ENCODE results near the gene ANTXRL. TPM values are rescaled to one million over a fixed set of nuclear protein-coding genes. Genes with fewer than 3 reads are reported as not detected.
A peak's percentile ranks its signal among the peaks of the same experiment; 100 is the strongest.
"Not testable (repeated sequence)": the region's sequence is repeated elsewhere in the genome, so short reads cannot be mapped to it uniquely, and the experiment has no call there.

Gene ANTXRL
- polyA plus RNA-seq, 3 donors from 2014 or later, result not detected

DNA sequence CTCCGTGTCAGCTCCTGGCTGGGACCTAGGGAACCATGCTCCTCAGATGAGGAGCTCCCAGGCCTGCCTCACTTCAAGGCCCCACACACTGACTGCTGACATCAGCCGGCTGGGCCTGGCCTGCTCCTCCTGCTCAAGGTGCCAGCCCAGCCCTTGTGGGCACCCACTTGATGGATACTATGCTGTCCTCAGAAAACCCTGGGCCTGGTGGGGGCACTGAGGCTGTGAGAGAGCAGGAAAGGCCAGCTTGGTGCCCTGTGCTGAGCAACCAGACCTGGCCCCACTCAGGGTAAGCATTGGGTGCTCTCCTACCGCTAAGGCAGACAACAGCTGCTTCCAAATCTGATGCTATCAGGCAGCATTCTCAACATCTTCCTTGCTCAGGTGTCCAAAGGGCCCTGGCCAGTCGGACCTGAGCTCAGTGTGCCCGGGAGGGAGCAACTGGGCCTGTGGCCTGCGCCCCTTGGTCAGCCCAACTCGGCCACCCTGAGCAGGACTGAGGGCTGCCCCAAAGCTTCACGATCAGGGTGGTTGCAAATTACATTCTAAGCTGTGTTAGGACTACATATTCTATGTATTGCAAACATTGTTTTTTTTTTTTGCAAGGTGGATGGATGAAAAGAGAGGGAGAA, 21.9 kb upstream of the ANTXRL start:
- Mint-ChIP-seq H3K4me3 (no peak overlapping the region), H3K9me3 (no peaks in the 10 kb centered on the region), H3K36me3 (no peaks in the 10 kb centered on the region), H3K27me3 (ENCODE audit: low read depth in 3 of 3) (peaks cover 0 to 1% (median 0%) of the 10 kb centered on the region in 3 donors), H3K4me1 (peaks cover 0 to 3% of the 10 kb centered on the region in 2 donors), H3K27ac (peak overlapping the region in 1 of 6 donors; percentile 17)
- DNase-seq, result no peak

DNA sequence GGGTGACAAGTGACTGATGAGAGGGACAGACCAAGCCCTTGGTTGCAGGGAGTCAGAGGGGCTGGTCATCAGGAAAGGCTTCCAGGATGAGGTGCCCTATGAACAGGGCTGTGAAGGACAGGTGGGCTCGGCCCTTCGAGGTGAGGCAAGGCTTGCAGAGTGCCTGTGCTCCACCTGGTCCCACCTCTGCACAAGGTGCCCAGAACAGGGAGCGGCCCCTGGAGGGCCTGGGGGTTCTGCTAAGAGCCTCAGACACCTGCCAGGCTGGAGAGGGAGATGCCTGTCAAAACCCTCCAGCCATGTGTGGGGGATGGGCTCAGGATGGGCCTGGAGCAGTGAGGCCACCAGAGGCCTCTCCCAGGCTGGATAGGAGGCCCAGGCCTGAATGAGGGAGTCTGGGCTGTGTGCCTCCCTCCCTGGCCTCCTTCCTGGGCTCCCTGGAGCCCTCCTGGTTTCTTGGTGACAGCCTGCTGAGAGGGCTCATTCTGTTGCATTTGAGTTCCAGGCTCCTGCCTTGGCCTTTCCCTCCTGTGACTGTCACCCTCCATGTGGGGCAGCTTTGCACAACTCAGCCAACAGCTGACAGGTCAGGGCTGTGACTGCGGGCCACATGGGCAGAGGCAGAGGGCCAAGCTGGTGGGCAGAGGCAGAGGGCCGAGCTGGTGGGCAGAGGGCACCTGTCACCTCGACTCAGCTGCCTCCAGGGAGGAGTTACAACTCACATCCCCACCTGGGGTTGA, 21.1 kb upstream of the ANTXRL start:
- H3K4me1 Mint-ChIP-seq; DNase-seq; H3K4me3 Mint-ChIP-seq; H3K9me3 Mint-ChIP-seq; H3K27me3 Mint-ChIP-seq (ENCODE audit: low read depth in 3 of 3); H3K36me3 Mint-ChIP-seq: not testable (repeated sequence)
- peak overlapping the region in 1 of 6 donors; percentile 17 for H3K27ac Mint-ChIP-seq

DNA sequence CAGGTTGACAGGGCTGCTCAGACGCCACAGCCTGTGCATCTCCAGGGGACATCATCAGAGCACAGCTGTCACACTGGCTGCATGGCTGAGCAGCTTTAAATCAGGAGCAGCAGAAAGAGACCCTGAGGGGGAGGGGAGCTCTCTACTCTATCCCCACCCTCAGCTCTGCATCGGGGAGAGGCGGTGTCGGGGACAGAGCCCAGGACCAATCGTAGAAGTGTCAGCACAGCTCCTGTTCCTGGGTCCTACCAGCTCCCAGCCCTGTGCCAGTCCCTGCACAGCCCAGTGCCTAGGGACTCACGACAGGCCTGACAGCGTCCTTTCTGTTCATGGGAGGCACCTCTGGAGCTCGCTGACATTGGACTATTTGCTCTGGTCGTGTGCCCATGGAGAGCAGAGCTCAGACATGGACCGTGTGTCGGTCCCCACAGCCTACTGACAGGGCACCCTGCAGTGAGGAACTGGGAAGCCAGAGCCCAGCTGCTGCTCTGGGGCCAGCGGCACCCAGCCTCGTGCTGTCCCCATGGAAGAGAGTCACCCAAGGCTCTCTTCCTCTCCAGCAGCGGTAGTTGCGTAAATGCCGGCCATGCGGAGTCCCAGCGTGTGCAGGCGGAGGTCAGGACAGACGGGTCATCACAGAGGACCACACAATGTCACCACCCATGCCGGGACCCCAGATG, 20.4 kb upstream of the ANTXRL start:
- no peak for DNase-seq
- Mint-ChIP-seq H3K27ac (no peak overlapping the region), H3K4me3 (no peak overlapping the region), H3K9me3 (no peaks in the 10 kb centered on the region), H3K27me3 (ENCODE audit: low read depth in 3 of 3) (peaks cover 0 to 1% (median 0%) of the 10 kb centered on the region in 3 donors), H3K36me3 (no peaks in the 10 kb centered on the region), H3K4me1 (peaks cover 0 to 3% of the 10 kb centered on the region in 2 donors)

DNA sequence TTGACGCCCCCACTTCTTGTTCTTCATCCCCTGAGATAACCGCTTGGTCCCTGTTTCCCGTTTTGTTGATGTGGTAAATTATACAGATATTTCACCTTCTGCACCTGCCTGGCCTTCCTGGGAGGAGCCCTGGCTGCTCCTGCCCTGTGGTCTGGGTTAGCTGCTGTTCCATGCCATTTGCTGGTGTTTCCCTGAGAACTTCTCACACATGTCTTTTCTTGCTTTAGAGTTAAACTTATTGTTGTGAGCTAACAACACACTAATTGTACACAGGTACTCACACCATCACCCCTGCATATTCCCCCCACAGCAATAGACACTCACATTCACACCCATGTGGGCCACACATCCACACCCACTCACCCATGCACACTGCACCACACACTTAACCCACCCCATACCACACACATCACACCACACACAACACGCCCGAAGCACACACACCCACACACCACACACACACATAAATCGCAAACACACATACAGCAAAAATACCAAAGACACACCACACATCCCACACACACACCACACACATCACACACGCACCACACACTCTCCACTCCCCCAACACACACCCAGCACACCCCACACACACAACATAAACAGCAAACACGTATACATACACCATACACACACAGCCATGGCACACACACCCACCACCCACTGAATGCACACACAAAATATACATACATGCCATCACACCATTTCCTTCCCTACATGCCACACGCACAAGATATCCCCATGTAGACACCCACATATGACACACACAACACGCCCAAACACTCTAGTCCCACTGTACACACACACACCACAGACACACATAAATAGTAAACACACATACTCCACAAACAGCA, 19.4 kb upstream of the ANTXRL start:
- no peaks in the 10 kb centered on the region for H3K36me3 Mint-ChIP-seq
- peaks cover 0 to 3% of the 10 kb centered on the region in 2 donors for H3K4me1 Mint-ChIP-seq
- no peak for DNase-seq

DNA sequence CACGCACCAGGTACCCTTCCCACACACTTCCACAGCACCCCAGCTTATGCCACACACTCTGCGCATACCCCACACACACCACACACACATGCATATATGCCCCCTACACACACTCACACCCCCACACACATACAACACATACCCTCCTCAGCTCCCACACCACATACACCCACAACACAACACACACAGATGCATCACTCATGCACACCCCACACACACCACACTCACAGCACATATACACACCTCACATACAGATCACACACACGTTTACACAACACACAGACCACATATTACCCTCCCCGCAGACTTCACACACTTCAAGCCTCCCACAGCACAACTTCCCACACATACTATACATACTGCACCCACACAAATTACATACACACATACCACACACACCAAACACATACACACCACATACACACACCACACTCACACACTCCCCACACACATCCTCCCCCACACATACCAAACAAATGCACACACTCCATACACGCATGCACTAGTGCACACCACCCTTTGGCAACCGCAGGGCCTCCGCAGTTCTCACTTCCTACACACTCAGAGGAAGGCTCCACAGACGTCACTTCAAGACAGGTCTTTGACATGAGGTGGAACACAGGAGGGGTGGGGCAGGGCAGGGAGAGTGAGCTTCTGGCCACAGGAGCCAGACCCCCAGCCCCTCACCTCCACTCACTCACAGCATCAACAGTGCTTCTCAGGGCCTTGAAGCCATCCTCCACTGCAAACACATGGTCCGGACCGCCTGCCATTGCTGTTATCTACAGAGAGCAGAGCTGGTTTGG, 18.5 kb upstream of the ANTXRL start:
- Mint-ChIP-seq H3K36me3 (no peaks in the 10 kb centered on the region), H3K9me3 (no peaks in the 10 kb centered on the region), H3K4me1 (peaks cover 0 to 3% of the 10 kb centered on the region in 2 donors), H3K4me3 (no peak overlapping the region), H3K27me3 (ENCODE audit: low read depth in 3 of 3) (peaks cover 0 to 1% (median 0%) of the 10 kb centered on the region in 3 donors), H3K27ac (no peak overlapping the region)
- no peak for DNase-seq

More for the DNA sequence above, 19.4 kb upstream of the ANTXRL start:
- Mint-ChIP-seq H3K9me3 (no peaks in the 10 kb centered on the region), H3K27me3 (ENCODE audit: low read depth in 3 of 3) (peaks cover 0 to 1% (median 0%) of the 10 kb centered on the region in 3 donors), H3K27ac (no peak overlapping the region), H3K4me3 (no peak overlapping the region)

DNA sequence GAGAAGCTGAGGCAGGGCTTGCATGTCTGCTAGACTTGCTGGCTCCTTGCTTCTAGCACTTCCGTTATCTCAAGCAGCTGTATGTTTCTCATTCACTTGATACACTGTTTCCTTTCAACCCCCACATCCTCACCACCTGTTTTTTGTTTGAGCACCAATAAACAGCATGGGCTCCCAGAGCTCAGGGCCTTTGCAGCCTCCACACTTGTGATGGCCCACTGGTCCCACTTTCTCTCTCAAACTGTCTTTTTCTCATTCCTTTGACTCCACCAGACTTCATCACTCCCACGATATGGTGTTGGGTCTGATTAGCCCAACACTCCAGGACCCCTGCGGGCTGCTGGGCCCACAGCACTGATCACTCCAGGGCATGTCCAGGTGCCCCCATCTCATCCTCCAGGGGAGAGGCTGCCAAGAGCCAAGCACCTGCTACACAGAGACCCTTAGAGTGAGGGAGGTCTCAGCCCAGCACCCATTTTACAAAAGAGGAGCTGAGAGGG, 17.2 kb upstream of the ANTXRL start:
- H3K36me3 Mint-ChIP-seq; H3K9me3 Mint-ChIP-seq; H3K4me1 Mint-ChIP-seq; H3K27me3 Mint-ChIP-seq (ENCODE audit: low read depth in 3 of 3): not testable (repeated sequence)
- peak overlapping the region in 3 of 6 donors; percentile 13 to 63 (median 62) for H3K27ac Mint-ChIP-seq
- peak in 1 of 3 donors; percentile 21 for DNase-seq
- H3K4me3 Mint-ChIP-seq, result peak overlapping the region in 1 of 5 donors; percentile 46

DNA sequence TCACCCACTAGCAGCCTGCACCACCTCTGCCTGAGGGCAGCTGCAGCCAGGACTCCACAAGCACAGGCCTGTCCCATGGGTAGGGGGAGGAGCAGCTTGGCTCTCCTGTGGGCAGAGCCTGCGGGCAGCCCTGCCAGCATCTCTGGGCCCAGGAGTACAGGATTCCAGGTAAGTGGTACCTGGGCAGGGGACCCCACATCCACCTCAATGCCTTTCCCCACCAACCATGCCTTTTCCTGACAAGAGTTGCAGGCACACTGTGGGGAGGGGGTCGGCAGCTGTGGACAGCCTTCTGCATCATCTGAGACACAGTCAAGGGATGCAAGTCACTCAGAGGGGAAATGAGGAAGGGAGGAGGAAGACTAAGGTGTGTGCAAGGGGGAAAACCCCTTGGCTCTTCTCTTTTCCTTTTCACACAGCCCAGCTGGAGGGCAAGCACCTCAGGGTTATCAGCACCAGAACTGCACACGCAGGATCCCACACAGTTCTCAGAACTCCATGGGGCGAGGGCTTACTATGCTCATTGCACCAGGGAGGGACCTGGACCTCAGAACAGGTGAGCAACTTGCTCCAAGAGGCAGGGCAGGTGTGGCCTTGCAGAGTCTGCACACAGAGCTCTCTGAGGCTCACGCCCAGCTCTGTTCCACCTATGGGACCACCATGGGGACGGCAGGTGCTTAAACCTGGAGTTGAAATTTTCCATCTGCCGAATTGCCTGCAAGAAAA, 16.5 kb upstream of the ANTXRL start:
- Mint-ChIP-seq H3K4me3 (no peak overlapping the region), H3K9me3 (no peaks in the 10 kb centered on the region), H3K4me1 (peaks cover 0 to 3% of the 10 kb centered on the region in 2 donors), H3K27ac (no peak overlapping the region), H3K27me3 (ENCODE audit: low read depth in 3 of 3) (peaks cover 0 to 1% (median 0%) of the 10 kb centered on the region in 3 donors), H3K36me3 (no peaks in the 10 kb centered on the region)
- DNase-seq, result no peak

DNA sequence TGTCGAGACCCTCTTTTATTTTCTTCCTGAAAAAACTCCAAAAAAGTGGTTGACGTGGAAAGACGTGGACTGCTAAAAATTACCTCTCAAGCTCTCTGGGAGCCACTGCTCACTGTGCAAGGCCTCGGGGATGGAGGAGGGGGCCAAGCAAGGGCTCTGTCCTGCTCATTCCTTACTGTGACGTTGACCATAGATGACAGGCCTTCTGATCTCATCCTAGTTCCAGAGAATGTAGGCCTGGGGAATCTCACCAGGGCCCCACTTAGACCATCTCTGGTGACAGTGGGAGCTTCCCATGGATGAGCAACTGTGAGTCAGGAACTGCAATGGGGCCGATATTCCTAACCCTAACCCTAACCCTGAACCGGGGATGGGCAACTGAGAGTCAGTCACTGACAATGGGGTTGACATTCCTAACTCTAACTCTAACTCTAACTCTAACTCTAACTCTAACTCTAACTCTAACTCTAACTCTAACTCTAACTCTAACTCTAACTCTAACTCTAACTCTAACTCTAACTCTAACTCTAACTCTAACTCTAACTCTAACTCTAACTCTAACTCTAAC, 15.8 kb upstream of the ANTXRL start:
- not testable (repeated sequence) for H3K4me3 Mint-ChIP-seq; H3K36me3 Mint-ChIP-seq; H3K4me1 Mint-ChIP-seq; DNase-seq; H3K9me3 Mint-ChIP-seq; H3K27ac Mint-ChIP-seq; H3K27me3 Mint-ChIP-seq (ENCODE audit: low read depth in 3 of 3)

DNA sequence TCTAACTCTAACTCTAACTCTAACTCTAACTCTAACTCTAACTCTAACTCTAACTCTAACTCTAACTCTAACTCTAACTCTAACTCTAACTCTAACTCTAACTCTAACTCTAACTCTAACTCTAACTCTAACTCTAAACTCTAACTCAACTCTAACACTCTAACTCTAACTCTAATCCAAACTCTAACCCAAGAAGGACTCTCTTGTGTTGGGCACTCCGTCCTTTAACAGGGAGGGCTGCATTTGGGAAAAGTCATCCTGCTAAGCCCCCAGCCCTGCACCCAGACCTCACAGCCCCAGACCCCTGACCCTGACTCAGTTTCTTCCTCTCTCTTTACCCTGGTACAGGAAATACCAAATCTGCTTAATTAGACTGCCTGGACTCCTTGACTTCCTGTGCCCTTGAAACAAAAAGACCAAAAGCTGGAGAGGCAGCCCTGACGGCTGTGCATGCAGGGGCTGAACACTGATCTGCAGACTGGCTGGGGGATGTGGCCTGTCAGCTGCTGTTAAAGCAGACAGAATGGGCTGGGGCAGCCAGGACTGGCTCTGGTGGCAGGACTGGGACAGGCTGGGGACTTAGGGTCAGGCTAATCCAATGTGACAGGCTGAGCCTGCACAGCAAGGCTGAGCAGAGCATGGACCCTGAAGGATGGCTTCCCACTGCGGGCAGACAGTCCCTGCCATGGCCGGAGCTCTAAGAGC, 14.8 kb upstream of the ANTXRL start:
- H3K27ac Mint-ChIP-seq, result peak overlapping the region in 1 of 6 donors; percentile 70
- not testable (repeated sequence) for H3K4me3 Mint-ChIP-seq; DNase-seq; H3K27me3 Mint-ChIP-seq (ENCODE audit: low read depth in 3 of 3); H3K9me3 Mint-ChIP-seq; H3K36me3 Mint-ChIP-seq; H3K4me1 Mint-ChIP-seq

DNA sequence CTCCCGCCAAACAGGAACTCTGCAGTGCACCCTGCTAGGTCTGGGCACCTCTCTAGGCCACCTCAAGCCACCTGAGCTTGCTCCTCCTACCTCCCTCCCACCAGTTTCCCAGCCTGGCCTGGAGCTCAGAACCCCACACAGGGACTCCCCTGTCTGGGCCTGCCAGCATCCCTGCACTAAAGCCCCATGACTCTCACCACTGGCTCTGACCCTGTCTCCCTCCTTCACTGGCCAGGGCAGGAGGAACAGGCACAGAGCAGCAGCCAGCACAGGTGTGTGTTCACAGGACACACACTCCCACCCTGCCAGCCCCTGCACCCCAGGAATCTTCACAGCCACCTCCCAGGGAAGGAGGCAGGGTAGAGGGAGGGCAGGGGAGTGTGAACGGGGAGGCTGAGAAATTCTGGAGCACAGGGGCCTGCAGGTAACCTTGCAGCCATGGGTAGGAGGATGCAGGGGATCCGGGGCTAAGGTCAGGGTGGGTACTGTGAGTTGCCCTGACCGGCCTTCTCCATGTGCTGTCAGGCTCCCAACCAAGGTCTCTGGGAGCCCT, 13.9 kb upstream of the ANTXRL start:
- Mint-ChIP-seq H3K27ac (no peak overlapping the region), H3K9me3 (no peaks in the 10 kb centered on the region), H3K27me3 (ENCODE audit: low read depth in 3 of 3) (peaks cover 0 to 3% (median 3%) of the 10 kb centered on the region in 3 donors), H3K4me1 (peaks cover 0 to 3% of the 10 kb centered on the region in 2 donors), H3K36me3 (no peaks in the 10 kb centered on the region), H3K4me3 (no peak overlapping the region)
- no peak for DNase-seq
